H1 (cell line): ENCODE data around the gene APEH. TPM values are rescaled to one million over a fixed set of nuclear protein-coding genes. Genes with fewer than 3 reads are reported as not detected.

Source experiments
- CTCF ChIA-PET: fragments of 300-600 bp; sonication (Branson Sonifier 250); formaldehyde crosslinking; loops from one replicate; lab custom pipeline; 2021; ENCODE audit not compliant: partially characterized antibody; lab: Charles Lee
- POLR2A ChIA-PET: fragments of 300-600 bp; sonication (Branson Sonifier 250); formaldehyde crosslinking; loops from one replicate; lab custom pipeline; 2021; ENCODE audit warnings: inconsistent platforms; ENCODE audit not compliant: partially characterized antibody; lab: Charles Lee
- DNase-seq, 2 experiments: peaks; one replicate each; pipeline versions ENCODE4 v3.0.0 to v3.0.0-alpha.2; 2010 to 2022; ENCODE audit warnings: low spot score in 2 of 2, low read depth in 1 of 2, mixed read lengths in 1 of 2
- FAIRE-seq: peaks from 2 replicates; lab custom pipeline; 2011; peaks lifted over from hg19 to GRCh38; lab: Jason Lieb, UNC
- H2AFZ ChIP-seq: 2 replicates; pipeline ENCODE4 v1.8.1; 2012; ENCODE audit warnings: low read length, inconsistent platforms
- H2AK5ac ChIP-seq: 2 replicates; pipeline ENCODE4 v1.6.1; 2013; ENCODE audit warnings: low read depth, low read length
- H2BK120ac ChIP-seq: replicated peaks from 2 replicates; pipeline ENCODE3; 2013; ENCODE audit warnings: low read depth, low read length, inconsistent platforms
- H2BK12ac ChIP-seq: 2 replicates; pipeline ENCODE4 v1.6.1; 2013; ENCODE audit warnings: low read depth, low read length
- H2BK15ac ChIP-seq: 2 replicates; pipeline ENCODE4 v1.6.1; 2013; ENCODE audit warnings: low read length
- H2BK20ac ChIP-seq: 2 replicates; pipeline ENCODE4 v1.6.1; 2013; ENCODE audit warnings: low read length
- H2BK5ac ChIP-seq: 2 replicates; pipeline ENCODE4 v1.6.1; 2013; ENCODE audit warnings: low read depth, low read length
- H3K14ac ChIP-seq: 2 replicates; pipeline ENCODE4 v1.6.1; 2013; ENCODE audit warnings: inconsistent platforms; ENCODE audit not compliant: insufficient read length
- H3K18ac ChIP-seq: 2 replicates; pipeline ENCODE4 v1.6.1; 2013; ENCODE audit warnings: low read length; ENCODE audit errors: extremely low read depth
- H3K23ac ChIP-seq: 2 replicates; pipeline ENCODE4 v1.6.1; 2013; ENCODE audit warnings: inconsistent platforms; ENCODE audit not compliant: insufficient read length
- H3K23me2 ChIP-seq: 2 replicates; pipeline ENCODE4 v1.6.1; 2013; ENCODE audit warnings: low read depth, low read length
- H3K27ac ChIP-seq: 2 replicates; pipeline ENCODE4 v1.6.1; 2011; ENCODE audit warnings: low read depth, low read length, inconsistent platforms
- H3K27me3 ChIP-seq, 4 experiments: replicated peaks in 1 of 4; 1 replicate in 1 of 4; 2 replicates in 3 of 4; pipeline versions ENCODE4 v1.6.1 to v1.8.1; 2011 to 2013; ENCODE audit warnings: low read length in 3 of 4, mild to moderate bottlenecking in 3 of 4, inconsistent platforms in 2 of 4, mixed read lengths in 2 of 4, moderate library complexity in 1 of 4; ENCODE audit not compliant: control insufficient read depth in 3 of 4, insufficient read depth in 3 of 4; ENCODE audit errors: extremely low read depth in 1 of 4
- H3K36me3 ChIP-seq, 4 experiments: 2 replicates each; pipeline versions ENCODE4 v1.6.1 to v1.8.1; 2011 to 2013; ENCODE audit warnings: mild to moderate bottlenecking in 4 of 4, low read length in 3 of 4, moderate library complexity in 2 of 4, control low read depth in 1 of 4, inconsistent platforms in 1 of 4; ENCODE audit not compliant: insufficient read depth in 4 of 4, control insufficient read depth in 2 of 4
- H3K4ac ChIP-seq: replicated peaks from 2 replicates; pipeline ENCODE3; 2013; ENCODE audit warnings: low read length, low read depth, mixed read lengths, inconsistent platforms; ENCODE audit not compliant: insufficient read length
- H3K4me1 ChIP-seq, 4 experiments: replicated peaks in 1 of 4; 1 replicate in 1 of 4; 2 replicates in 3 of 4; pipeline versions ENCODE4 v1.6.1 to v1.8.1; 2011 to 2013; ENCODE audit warnings: low read length in 3 of 4, inconsistent platforms in 2 of 4, mixed read lengths in 1 of 4; ENCODE audit not compliant: insufficient read depth in 4 of 4, control insufficient read depth in 3 of 4
- H3K4me2 ChIP-seq, 2 experiments: 2 replicates each; pipeline versions ENCODE4 v1.6.1 to v1.8.1; 2011 to 2013; ENCODE audit warnings: low read depth in 2 of 2, low read length in 2 of 2, control low read depth in 1 of 2, inconsistent platforms in 1 of 2, mild to moderate bottlenecking in 1 of 2; ENCODE audit not compliant: insufficient read depth in 1 of 2
- H3K4me3 ChIP-seq, 4 experiments: fragments of 200-600, 300-600 bp in 1 of 4; sonication (generic), shearing (Covaris generic), sonication (Bioruptor Twin) in 1 of 4; 2 replicates each; pipeline versions ENCODE4 v1.5.1 to v1.8.1; 2011 to 2016; ENCODE audit warnings: low read length in 4 of 4, low read depth in 3 of 4, control low read depth in 2 of 4, inconsistent platforms in 2 of 4, mild to moderate bottlenecking in 2 of 4, mixed read lengths in 1 of 4, moderate library complexity in 1 of 4; ENCODE audit not compliant: insufficient read depth in 2 of 4; ENCODE audit errors: extremely low read depth in 1 of 4
- H3K56ac ChIP-seq: replicated peaks from 2 replicates; pipeline ENCODE3; 2013; ENCODE audit warnings: low read depth, mild to moderate bottlenecking, mixed read lengths, low read length, inconsistent platforms; ENCODE audit not compliant: insufficient read length
- H3K79me1 ChIP-seq: 2 replicates; pipeline ENCODE4 v1.6.1; 2013; ENCODE audit warnings: low read depth, low read length, control low read depth
- H3K79me2 ChIP-seq, 2 experiments: 2 replicates each; pipeline versions ENCODE4 v1.6.1 to v1.8.1; 2012 to 2013; ENCODE audit warnings: low read length in 2 of 2, mild to moderate bottlenecking in 2 of 2, inconsistent platforms in 1 of 2; ENCODE audit not compliant: insufficient read depth in 2 of 2, control insufficient read depth in 1 of 2
- H3K9ac ChIP-seq, 4 experiments: replicated peaks in 1 of 4; 1 replicate in 1 of 4; 2 replicates in 3 of 4; pipeline versions ENCODE4 v1.6.1 to v1.8.1; 2011 to 2013; ENCODE audit warnings: low read depth in 3 of 4, low read length in 3 of 4, control low read depth in 2 of 4, mild to moderate bottlenecking in 2 of 4, moderate library complexity in 2 of 4, inconsistent platforms in 1 of 4; ENCODE audit errors: extremely low read depth in 1 of 4
- H3K9me3 ChIP-seq, 2 experiments: 2 replicates each; pipeline versions ENCODE4 v1.6.1 to v1.8.1; 2012 to 2013; ENCODE audit warnings: mild to moderate bottlenecking in 2 of 2, moderate library complexity in 2 of 2, control low read depth in 1 of 2, inconsistent platforms in 1 of 2, low read depth in 1 of 2, low read length in 1 of 2, mixed read lengths in 1 of 2; ENCODE audit not compliant: insufficient read depth in 2 of 2
- H4K20me1 ChIP-seq, 2 experiments: replicated peaks in 1 of 2; 2 replicates each; pipeline versions ENCODE3 to v1.8.1; 2011 to 2013; ENCODE audit warnings: inconsistent platforms in 2 of 2, low read length in 2 of 2, mild to moderate bottlenecking in 1 of 2; ENCODE audit not compliant: insufficient read depth in 2 of 2, control insufficient read depth in 1 of 2
- H4K5ac ChIP-seq: 2 replicates; pipeline ENCODE4 v1.6.1; 2013; ENCODE audit warnings: low read length, low read depth, mixed read lengths, inconsistent platforms; ENCODE audit not compliant: insufficient read length
- H4K8ac ChIP-seq: 2 replicates; pipeline ENCODE4 v1.8.0; 2013; ENCODE audit warnings: mild to moderate bottlenecking, moderate library complexity, low read length, inconsistent platforms; ENCODE audit not compliant: insufficient read depth; ENCODE audit errors: extremely low read depth
- H4K91ac ChIP-seq: replicated peaks from 2 replicates; pipeline ENCODE3; 2013; ENCODE audit warnings: low read length, mixed read lengths, inconsistent platforms; ENCODE audit not compliant: insufficient read length
- ATF3 ChIP-seq: IDR thresholded peaks from 2 replicates; pipeline ENCODE4 v1.6.1; 2011; ENCODE audit warnings: low read depth, mild to moderate bottlenecking, low read length; ENCODE audit not compliant: insufficient read depth
- KDM5A ChIP-seq: fragments of 200-600 bp; IDR thresholded peaks from 2 replicates; pipeline ENCODE4 v1.7.1; 2012; ENCODE audit warnings: mild to moderate bottlenecking, low read length, inconsistent platforms, mixed read lengths
- POLR2AphosphoS5 ChIP-seq: IDR thresholded peaks from 2 replicates; pipeline ENCODE4 v1.6.1; 2011; ENCODE audit warnings: low read depth, low read length
- TCF12 ChIP-seq: IDR thresholded peaks from 2 replicates; pipeline ENCODE4 v1.6.1; 2011; ENCODE audit warnings: low read depth, mild to moderate bottlenecking, low read length
- TEAD4 ChIP-seq: IDR thresholded peaks from 2 replicates; pipeline ENCODE4 v1.6.1; 2012; ENCODE audit warnings: low read depth, low read length, inconsistent platforms, mixed read lengths
- WGBS, 2 experiments: shearing (Covaris generic) in 1 of 2; methylation state at CpG; one replicate each; pipeline versions ENCODE4 v1.1.6 to v1.1.7; 2013 to 2015; ENCODE audit warnings: low lambda C conversion rate in 2 of 2, mixed read lengths in 2 of 2, inconsistent platforms in 1 of 2, low coverage in 1 of 2, missing lambda C conversion rate in 1 of 2; ENCODE audit not compliant: insufficient replicate concordance in 2 of 2, insufficient coverage in 1 of 2, insufficient read length in 1 of 2; ENCODE audit errors: extremely low coverage in 1 of 2, missing lambda C conversion rate in 1 of 2; 5-methylcytosine and 5-hydroxymethylcytosine counted together
- polyA plus RNA-seq, 7 experiments: library from polyadenylated mRNA; depleted of rRNA in 3 of 7; stranded (reverse) in 5 of 7; unstranded in 2 of 7; fragments of >200 nt in 5 of 7; fragments of 200-250 nt in 2 of 7; gene quantifications; 1 replicate in 5 of 7; 2 replicates in 1 of 7; 4 replicates in 1 of 7; pipeline versions ENCODE4 v1.2.1 to v1.2.3, GENCODE V29; 2011 to 2013; ENCODE audit warnings: missing spikeins in 2 of 7, mixed read lengths in 2 of 7
- total RNA-seq: library from RNA; stranded (reverse); fragmentation: NEBNext Ultra II Directional; extraction: Animal tissue kit (Norgen Biotek cat#: 25700); gene quantifications from 2 replicates; pipeline ENCODE4 v1.2.1, GENCODE V29; 2021

The APEH gene
- total and polyA plus RNA-seq, 2 of the 8 experiments (the other 6 are each of a cell fraction or from before 2014, with no cell fraction given), result 222 to 260 TPM

- no peaks in the 10 kb centered on the region for H3K9me3 ChIP-seq
- H4K91ac ChIP-seq, result no peak overlapping the region
- POLR2A ChIA-PET, result interaction anchor here (0.5 to 7.3 kb wide), 7 partner anchors 9 to 219 kb away, joined by 3 to 57 read pairs (median 3); partner anchors contain the start of gene RBM6
- H3K18ac ChIP-seq, result no peak overlapping the region
- H3K23ac ChIP-seq, result no peak overlapping the region
- no peak overlapping the region for H3K4ac ChIP-seq
- peaks cover 16% of the 10 kb centered on the region; the same call in 1 of the 2 replicates for H3K23me2 ChIP-seq
- no peak overlapping the region for H2BK120ac ChIP-seq
- no peak overlapping the region for H4K8ac ChIP-seq
- no peaks in the 10 kb centered on the region for H3K27me3 ChIP-seq
- no peak overlapping the region for H3K9ac ChIP-seq
- DNase-seq (no peak), FAIRE-seq (no peak)
- H2AK5ac ChIP-seq, result no peak overlapping the region
- H3K79me1 ChIP-seq, result peaks cover 5% of the 10 kb centered on the region; the same call in 1 of the 2 replicates
- H3K4me1 ChIP-seq, result peaks cover 0 to 27% (median 15%) of the 10 kb centered on the region in 4 experiments; a peak in 6 of 7 replicates
- H3K27ac ChIP-seq, result no peak overlapping the region
- H2AFZ ChIP-seq, result no peak overlapping the region
- no peak overlapping the region for H2BK12ac ChIP-seq
- H3K79me2 ChIP-seq, result peaks cover 0 to 8% of the 10 kb centered on the region in 2 experiments; a peak in 1 of 4 replicates
- H2BK15ac ChIP-seq, result 0 out of 2 replicates have a peak overlapping the region, but pooled peaks have one; percentile 18
- WGBS, 2 experiments, result 95% methylated on average over 4 of the region's 4 CpGs; no CpG with 5 or more reads in 1 of the 2 experiments
- H2BK20ac ChIP-seq, result no peak overlapping the region
- no peak for TF ChIP-seq TEAD4
- TF ChIP-seq ATF3, result no peak
- TF ChIP-seq TCF12, result no peak
- TF ChIP-seq KDM5A, result no peak
- peak; percentile 66 for TF ChIP-seq POLR2AphosphoS5
- TF ChIP-seq, all 59 proteins: peak for 1
- Histone ChIP-seq H3K4me2 (no peak overlapping the region), H3K14ac (no peak overlapping the region), H3K4me3 (no peak overlapping the region), H4K20me1 (peaks cover 7 to 24% of the 10 kb centered on the region in 2 experiments), H3K36me3 (peaks cover 6 to 13% (median 8%) of the 10 kb centered on the region in 4 experiments; a peak in 4 of 8 replicates), H3K56ac (no peak overlapping the region), H2BK5ac (no peak overlapping the region), H4K5ac (no peak overlapping the region)
- CTCF ChIA-PET, result interaction anchor here (1.2 to 7.8 kb wide), 5 partner anchors 10 to 143 kb away, joined by 3 to 127 read pairs (median 5); partner anchors contain the start of gene INKA1
Measured at GRCh38 chr3:49720855-49721595, 46.9 kb downstream of the APEH start.
